Measurements from ENCODE around the gene GALM.

The GALM gene

DNA sequence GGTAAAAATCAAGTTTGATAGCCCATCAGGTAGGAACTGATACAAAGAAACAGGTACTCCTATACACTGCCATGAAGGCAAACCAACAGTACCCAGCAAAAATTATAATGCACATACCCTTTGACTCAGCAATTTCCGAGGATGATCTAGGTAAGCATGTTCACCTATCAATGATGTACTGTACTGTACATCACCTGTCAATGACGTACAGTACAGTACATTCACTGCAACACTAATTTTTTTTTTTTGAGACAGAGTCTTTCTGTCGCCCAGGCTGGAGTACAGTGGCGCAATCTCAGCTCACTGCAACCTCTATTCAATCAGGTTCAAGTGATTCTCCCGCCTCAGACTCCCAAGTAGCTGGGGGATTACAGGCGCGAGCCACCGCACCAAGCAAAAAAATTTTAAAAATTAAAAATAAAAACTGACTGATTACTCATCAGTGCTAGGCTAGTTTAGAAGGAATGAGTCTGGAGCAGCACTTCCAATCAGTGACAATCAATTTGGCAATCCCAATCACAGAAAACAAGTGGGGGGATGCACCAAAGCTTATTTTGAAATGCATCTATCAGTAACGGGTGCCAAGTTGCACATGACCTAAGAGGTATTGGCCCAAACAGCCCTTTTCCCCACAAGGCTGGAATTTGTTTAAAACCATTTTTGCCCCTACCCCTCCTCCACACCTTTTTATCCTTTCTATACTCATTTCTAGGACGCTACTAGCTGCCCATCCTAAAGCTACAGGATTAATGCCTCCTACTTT, 77.1 kb downstream of the GALM start:
- H3K4me1 ChIP-seq (ENCODE audit: insufficient read depth, low read length, severe bottlenecking): peaks cover 19% of the 10 kb centered on the region
- H2AFZ ChIP-seq (ENCODE audit: low read length): no peak overlapping the region
- H4K20me1 ChIP-seq (ENCODE audit: insufficient read depth, low read length): no peaks in the 10 kb centered on the region
- H3K27ac ChIP-seq (ENCODE audit: low read depth, low read length, poor library complexity, severe bottlenecking): no peak overlapping the region
- H3K9me2 ChIP-seq (ENCODE audit: low read depth, low read length): no peaks in the 10 kb centered on the region
- H3K4me2 ChIP-seq (ENCODE audit: low read length): no peak overlapping the region
- no peak overlapping the region for H3K9ac ChIP-seq (ENCODE audit: low read length)
- peaks cover 100% of the 10 kb centered on the region for H3K36me3 ChIP-seq (ENCODE audit: insufficient read depth, low read length)
- no peak overlapping the region for H3K4me3 ChIP-seq (ENCODE audit: low read depth, low read length, poor library complexity, severe bottlenecking)
- no peaks in the 10 kb centered on the region for H3K27me3 ChIP-seq (ENCODE audit: insufficient read depth, low read length)
- TF ChIP-seq, protein P1, sequence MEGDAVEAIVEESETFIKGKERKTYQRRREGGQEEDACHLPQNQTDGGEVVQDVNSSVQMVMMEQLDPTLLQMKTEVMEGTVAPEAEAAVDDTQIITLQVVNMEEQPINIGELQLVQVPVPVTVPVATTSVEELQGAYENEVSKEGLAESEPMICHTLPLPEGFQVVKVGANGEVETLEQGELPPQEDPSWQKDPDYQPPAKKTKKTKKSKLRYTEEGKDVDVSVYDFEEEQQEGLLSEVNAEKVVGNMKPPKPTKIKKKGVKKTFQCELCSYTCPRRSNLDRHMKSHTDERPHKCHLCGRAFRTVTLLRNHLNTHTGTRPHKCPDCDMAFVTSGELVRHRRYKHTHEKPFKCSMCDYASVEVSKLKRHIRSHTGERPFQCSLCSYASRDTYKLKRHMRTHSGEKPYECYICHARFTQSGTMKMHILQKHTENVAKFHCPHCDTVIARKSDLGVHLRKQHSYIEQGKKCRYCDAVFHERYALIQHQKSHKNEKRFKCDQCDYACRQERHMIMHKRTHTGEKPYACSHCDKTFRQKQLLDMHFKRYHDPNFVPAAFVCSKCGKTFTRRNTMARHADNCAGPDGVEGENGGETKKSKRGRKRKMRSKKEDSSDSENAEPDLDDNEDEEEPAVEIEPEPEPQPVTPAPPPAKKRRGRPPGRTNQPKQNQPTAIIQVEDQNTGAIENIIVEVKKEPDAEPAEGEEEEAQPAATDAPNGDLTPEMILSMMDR (IDR thresholded peaks at IDR 0.05; ENCODE audit: low read length): no peak
- no peak for TF ChIP-seq EZH2 (IDR thresholded peaks at IDR 0.05; ENCODE audit: borderline replicate concordance, low read length)
- peaks cover 8% of the 10 kb centered on the region; the same call in 1 of the 2 replicates for H3K79me2 ChIP-seq (ENCODE audit: insufficient read depth, low read length)
- H3K9me3 ChIP-seq (ENCODE audit: low read length): no peaks in the 10 kb centered on the region
- H3F3A ChIP-seq (ENCODE audit: insufficient read depth, low read length): peaks cover 14% of the 10 kb centered on the region; the same call in 1 of the 2 replicates

DNA sequence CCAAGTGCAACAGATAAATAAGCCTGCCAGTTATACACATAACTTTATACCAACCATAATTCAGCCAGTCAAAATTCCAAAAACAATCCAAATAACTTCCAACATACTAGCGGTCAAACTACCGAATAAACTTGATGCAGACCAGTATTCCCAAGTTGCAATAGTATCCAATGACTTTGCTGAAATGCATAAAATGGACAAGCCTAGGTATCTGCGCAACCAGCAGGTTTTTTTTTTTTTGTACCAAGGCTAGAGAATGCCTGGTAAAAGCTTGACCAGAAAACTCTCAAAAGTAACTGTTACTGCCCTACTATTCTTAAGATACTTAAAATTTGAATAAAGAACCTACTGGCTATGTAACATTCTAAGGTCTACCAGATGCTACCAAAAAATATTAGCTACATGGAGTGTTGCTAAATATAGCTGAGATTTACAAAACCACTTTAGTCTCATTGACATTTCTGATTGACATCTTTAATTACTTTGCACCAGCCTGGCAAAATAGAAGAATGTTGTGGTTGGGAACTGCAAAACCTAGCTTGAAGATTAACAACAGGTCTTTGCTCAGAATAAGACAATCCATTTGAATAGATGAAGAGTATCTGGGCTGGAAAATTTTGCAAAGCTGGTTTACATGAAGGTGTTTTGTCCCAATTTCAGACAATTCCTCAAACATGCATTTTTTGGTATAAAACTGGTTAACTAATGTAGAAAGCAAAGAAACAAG, 77.9 kb downstream of the GALM start:
- H3K4me2 ChIP-seq (ENCODE audit: low read length): no peak overlapping the region
- no peaks in the 10 kb centered on the region for H3K9me2 ChIP-seq (ENCODE audit: low read depth, low read length)
- H3K27me3 ChIP-seq (ENCODE audit: insufficient read depth, low read length): no peaks in the 10 kb centered on the region
- H3K9me3 ChIP-seq (ENCODE audit: low read length): no peaks in the 10 kb centered on the region
- H3K9ac ChIP-seq (ENCODE audit: low read length): no peak overlapping the region
- H4K20me1 ChIP-seq (ENCODE audit: insufficient read depth, low read length): no peaks in the 10 kb centered on the region
- peaks cover 100% of the 10 kb centered on the region for H3K36me3 ChIP-seq (ENCODE audit: insufficient read depth, low read length)
- no peak overlapping the region for H2AFZ ChIP-seq (ENCODE audit: low read length)
- TF ChIP-seq, protein P1 (IDR thresholded peaks at IDR 0.05; ENCODE audit: low read length): no peak
- TF ChIP-seq EZH2 (IDR thresholded peaks at IDR 0.05; ENCODE audit: borderline replicate concordance, low read length): no peak
- peaks cover 14% of the 10 kb centered on the region; the same call in 1 of the 2 replicates for H3F3A ChIP-seq (ENCODE audit: insufficient read depth, low read length)
- H3K79me2 ChIP-seq (ENCODE audit: insufficient read depth, low read length): peaks cover 16% of the 10 kb centered on the region; the same call in 1 of the 2 replicates
- no peak overlapping the region for H3K4me3 ChIP-seq (ENCODE audit: low read depth, low read length, poor library complexity, severe bottlenecking)
- peaks cover 28% of the 10 kb centered on the region for H3K4me1 ChIP-seq (ENCODE audit: insufficient read depth, low read length, severe bottlenecking)
- no peak overlapping the region for H3K27ac ChIP-seq (ENCODE audit: low read depth, low read length, poor library complexity, severe bottlenecking)

DNA sequence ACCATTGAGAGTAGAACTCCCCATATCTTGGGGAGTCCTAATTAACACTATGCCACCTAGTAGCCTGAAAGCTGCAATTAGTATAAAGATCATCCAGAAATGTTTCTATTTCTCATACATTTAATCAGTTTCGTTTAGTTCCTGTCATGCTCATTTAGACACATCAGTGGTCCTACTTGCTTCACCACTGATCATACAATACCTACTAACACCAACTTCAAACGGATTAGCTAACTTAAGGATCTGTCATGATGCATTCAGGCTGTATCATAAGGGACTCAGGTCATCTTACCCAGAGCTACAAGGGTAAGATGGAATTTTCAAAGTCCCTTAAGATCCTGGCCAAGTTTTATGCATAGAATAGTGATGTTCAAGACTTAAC, 78.5 kb downstream of the GALM start:
- H3K36me3 ChIP-seq (ENCODE audit: insufficient read depth, low read length): peaks cover 100% of the 10 kb centered on the region
- H3K9me3 ChIP-seq (ENCODE audit: low read length): no peaks in the 10 kb centered on the region
- H3F3A ChIP-seq (ENCODE audit: insufficient read depth, low read length): peaks cover 14% of the 10 kb centered on the region; the same call in 1 of the 2 replicates
- no peaks in the 10 kb centered on the region for H4K20me1 ChIP-seq (ENCODE audit: insufficient read depth, low read length)
- no peaks in the 10 kb centered on the region for H3K27me3 ChIP-seq (ENCODE audit: insufficient read depth, low read length)
- H2AFZ ChIP-seq (ENCODE audit: low read length): no peak overlapping the region
- H3K79me2 ChIP-seq (ENCODE audit: insufficient read depth, low read length): peaks cover 22% of the 10 kb centered on the region
- H3K4me3 ChIP-seq (ENCODE audit: low read depth, low read length, poor library complexity, severe bottlenecking): no peak overlapping the region
- H3K27ac ChIP-seq (ENCODE audit: low read depth, low read length, poor library complexity, severe bottlenecking): no peak overlapping the region
- H3K4me1 ChIP-seq (ENCODE audit: insufficient read depth, low read length, severe bottlenecking): peaks cover 33% of the 10 kb centered on the region
- H3K9me2 ChIP-seq (ENCODE audit: low read depth, low read length): no peaks in the 10 kb centered on the region
- no peak overlapping the region for H3K4me2 ChIP-seq (ENCODE audit: low read length)
- H3K9ac ChIP-seq (ENCODE audit: low read length): no peak overlapping the region
- TF ChIP-seq EZH2 (IDR thresholded peaks at IDR 0.05; ENCODE audit: borderline replicate concordance, low read length): no peak
- TF ChIP-seq, protein P1 (IDR thresholded peaks at IDR 0.05; ENCODE audit: low read length): no peak
